Endometrial microvascular endothelial cells (primary cell): Measurements from ENCODE around the gene TSPAN5. TPM values are rescaled to one million over a fixed set of nuclear protein-coding genes. Genes with fewer than 3 reads are reported as not detected.
"Not testable (repeated sequence)": the region's sequence is repeated elsewhere in the genome, so short reads cannot be mapped to it uniquely, and the experiment has no call there.

Source experiments
- in situ Hi-C: cut with HindIII; loops from 2 replicates; pipeline ENCODE4 v1.10.0; 2017; ENCODE audit warnings: low sequenced_read_pairs, low pct_unique_long_range_greater_than_20kb; ENCODE audit errors: inconsistent ontology term
- total RNA-seq: library from RNA; depleted of rRNA; stranded (reverse); fragments of >200 nt; gene quantifications from one replicate; pipeline ENCODE4 v1.2.3, GENCODE V29; 2015; ENCODE audit errors: inconsistent ontology term

TSPAN5 gene
- total RNA-seq, 1 donor from 2014 or later: 40.5 TPM

DNA sequence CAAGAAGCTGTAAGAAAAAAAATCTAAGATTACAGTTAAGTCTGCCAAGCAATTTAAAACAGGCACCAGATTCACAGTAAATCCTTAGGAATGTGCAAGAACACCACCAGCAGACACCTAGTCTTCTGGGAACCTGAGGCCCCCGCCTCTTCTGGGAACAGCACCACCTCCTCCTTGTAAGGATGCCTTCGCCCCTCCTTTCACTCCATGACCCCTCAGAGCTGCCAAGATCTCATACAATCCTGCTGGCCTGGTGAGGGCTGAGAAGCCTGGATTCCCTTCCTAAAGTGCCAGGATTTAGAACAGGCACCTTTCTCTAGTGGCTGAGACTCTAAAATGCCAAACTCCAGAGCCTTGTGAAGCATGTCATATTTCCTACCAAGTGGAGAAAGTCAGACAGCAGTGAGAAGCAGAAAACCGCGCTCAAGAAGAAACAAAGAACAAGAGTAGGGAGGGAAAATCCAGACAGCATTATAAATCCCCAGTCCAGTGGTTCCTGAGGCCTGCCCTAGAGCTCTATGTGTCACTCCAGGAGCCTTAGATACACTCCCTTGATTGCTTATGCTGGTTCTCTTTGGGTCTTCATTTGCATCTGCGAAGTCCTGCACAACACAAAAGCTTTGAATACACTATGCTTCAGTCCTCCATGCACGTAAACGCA is 166.4 kb downstream of the TSPAN5 start:
- in situ Hi-C loops: no loop called here

DNA sequence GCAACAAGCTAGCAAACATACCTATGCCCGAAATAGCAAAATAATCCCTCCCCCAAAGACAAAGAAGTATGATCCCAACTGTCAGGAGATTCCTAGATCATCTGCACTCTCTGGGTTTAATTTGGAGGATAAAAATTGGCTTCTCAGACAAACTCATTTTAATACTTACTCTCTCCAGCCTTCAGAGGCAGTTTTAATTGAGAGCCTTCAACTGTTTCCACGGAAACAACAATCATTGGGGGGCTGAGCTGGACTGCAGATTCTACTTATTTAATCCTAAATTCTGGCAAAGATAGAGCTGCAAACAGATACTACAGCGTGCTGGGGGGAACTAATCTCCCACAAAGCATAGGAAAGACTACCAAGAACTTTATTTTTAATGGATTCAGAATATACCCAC is 168.2 kb downstream of the TSPAN5 start:
- in situ Hi-C loops: no loop called here

DNA sequence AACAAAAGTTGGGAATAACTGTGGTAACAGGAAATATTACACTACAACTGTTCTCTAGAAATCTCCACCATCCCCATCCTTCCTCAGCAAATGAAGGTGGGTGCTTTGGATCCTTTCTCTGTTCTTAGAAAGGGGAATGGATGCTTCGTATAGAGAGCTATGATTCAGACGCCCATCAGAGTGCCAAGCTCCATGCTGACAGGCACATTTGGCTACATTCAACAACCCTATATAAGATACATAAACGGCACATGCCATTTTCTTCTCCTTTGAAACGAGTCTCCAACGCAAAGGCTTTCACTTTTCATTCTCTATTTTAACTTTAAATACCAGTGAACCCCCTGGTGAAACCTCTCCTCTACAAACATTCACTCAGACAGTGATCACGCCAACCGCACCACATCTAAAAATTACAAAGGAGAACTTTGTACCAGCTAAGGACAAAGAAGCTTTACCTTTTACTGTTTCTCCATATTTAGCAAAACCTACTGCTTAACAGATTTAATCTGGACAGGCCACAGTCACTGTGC is 172.5 kb downstream of the TSPAN5 start:
- in situ Hi-C loops: no loop called here

DNA sequence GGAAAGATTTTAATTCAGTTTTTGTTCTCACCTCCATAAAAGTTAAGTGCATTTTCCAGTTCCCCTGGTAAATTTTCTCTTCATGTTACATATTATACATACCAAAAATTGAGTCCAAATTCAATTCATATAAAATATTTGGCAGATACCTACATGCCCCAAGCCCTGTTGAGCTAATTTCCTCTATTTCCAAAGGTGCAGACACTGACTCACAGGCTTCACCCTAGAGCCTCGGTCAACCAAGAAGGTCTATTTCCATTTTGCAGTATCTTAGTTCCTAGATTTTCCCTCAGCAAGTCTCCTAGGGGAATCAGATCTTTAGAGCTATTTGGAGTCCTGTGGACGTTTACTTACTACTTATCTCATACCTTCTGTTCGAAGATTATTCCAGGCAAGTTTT is 174.4 kb downstream of the TSPAN5 start:
- in situ Hi-C loops: no loop called here

DNA sequence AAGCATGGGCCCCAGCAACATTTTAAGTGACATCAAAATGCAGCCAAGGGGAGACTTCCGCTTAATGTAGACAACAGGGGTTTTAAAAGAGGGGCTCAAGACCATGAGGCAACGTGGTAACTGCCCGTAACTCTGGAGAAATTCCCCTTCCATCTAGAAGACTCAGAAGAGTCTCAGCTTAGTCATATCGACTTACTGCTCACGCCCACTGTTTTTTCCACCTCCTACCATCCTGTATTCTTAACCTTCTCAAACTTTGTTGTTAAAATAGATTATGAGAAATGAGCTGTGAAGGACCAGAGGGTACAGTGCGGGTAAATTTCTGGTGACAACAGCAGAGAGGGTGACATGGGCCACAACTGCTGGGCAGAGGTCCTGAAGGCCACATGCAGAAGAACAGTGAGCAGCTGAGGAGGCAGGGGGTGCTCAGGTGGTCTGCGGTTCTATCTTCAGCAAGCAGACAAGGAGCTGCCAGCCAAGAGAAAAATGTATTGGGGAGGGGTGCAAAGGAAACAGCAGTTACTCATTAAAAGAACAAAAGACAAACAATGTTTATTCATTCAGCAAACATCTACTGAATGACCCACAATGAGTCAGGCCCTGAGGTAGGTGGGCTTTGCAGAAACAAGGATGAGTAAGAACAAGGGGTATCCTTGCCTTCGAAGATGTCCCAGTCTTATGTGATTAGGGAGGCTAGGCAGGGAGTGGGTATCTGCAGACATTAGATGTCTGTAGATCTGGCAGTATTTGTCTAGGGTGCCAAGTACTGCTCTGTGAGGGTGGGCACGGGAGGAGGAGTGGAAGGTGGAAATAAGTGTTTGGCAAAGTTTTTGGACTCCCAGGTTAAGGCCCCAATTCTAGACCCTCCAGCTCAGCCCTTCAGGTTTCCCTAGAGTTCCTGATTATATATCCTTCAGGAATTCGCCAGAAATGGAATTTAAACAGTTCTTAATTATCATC is 175.3 kb downstream of the TSPAN5 start:
- in situ Hi-C loops: no loop called here

DNA sequence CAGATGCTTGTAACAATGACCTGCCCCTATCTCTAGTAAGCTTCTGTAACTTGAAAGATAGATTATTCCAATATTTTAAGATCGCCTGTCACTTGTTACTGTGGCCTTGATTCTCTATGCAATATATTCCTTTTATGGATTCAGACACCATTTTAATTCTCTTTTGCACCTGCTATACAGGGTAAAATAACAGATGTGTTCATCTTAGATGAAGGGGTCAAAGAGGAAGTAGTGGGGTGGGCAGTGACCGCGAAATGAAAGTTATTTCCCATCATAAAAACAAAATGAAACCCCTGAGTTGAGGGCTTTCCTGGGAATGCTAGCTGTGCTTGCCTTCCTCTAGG is 175.9 kb downstream of the TSPAN5 start:
- in situ Hi-C loops: no loop called here

DNA sequence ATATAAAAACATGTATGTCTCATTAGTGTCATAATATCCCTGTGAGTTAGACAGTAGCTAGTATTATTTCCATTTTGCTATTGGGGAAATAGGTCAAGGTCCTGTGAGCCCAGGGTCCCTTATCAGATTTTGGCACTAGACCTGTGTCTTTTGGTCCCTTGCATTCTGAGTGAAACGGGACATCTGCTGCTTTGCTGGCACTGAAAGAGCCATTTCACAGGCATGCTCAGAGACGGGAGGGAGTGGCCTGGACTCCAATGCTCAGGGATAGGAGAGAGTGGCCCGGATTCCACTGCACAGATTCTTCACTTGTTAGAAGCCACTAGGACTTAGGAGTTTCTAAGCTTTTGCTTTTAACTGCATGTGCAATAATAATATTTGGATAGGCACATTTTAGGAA is 177.2 kb downstream of the TSPAN5 start:
- in situ Hi-C loops: no loop called here

DNA sequence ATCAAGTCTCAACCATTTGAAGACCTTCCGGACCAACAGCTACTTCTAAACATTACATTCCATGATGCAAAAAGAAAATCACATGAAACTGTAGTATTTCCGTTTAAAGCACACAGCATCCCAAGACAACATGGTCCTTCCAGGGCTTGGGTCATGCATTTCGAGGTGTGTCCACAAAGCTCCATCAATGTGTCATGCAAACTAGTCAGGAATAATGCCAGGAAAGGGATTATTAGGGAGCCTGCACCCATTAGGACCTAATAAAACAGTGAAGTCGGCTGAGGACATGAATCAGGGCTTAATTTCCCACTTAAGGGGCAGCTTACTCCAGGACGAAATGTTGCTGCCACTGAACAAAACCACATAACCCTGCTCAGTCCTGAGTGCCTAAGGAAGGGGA is 177.9 kb downstream of the TSPAN5 start:
- in situ Hi-C loops: no loop called here

DNA sequence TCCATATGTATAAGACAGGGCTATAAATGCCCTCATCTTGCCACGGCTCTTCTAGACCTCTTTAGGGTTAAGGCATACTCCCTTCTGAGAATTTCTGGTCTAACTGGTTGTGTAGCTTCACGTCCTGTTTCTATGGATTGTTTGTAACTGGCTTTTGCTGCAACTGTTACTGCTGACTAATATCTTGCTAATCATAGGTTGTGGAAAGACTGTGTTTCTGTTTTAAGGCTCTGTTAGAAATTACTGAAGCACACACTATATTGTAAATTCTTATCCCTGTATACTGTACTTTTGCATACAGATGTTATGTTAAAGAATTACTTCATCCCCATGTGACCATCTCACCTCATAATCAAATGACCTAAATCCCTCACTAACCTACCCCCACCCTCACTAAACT is 178.8 kb downstream of the TSPAN5 start:
- in situ Hi-C loops: not testable (repeated sequence)

DNA sequence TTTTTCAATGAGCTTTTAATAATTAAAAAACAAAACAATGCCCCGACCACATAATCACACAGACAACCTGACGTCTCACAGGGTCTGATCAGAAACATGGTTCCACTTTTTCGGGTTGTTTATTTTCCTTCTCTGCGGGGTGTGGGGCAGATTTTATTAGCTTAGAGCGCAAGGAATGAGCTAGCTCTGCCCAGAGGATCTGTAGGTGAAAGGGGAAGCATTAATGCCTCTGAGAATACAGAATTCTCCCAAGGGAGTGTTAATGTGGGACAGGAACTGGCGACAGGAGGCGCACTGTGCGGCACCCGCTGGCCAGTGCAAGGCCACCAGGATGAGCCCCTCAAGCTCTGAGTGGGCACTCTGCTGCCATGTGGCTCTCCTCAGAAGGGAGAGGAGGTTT is 181.5 kb downstream of the TSPAN5 start:
- in situ Hi-C loops: no loop called here

DNA sequence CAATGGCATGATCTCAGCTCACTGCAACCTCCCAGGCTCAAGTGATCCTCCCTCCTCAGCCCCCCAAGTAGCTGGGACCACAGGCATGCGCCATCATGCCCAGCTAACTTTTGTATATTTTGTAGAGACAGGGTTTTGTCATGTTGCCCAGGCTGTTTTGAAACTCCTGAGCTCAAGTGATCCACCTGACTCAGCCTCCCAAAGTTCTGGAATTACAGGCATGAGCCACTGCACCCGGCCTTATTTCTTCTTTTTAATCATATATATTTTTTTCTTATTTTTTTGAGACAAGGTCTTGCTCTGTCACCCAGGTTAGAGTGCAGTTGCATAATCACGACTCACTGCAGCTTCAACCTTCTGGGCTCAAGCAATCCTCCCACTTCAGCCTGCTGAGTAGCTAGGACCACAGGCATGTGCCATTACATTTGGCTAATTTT is 184.0 kb downstream of the TSPAN5 start:
- in situ Hi-C loops: no loop called here

DNA sequence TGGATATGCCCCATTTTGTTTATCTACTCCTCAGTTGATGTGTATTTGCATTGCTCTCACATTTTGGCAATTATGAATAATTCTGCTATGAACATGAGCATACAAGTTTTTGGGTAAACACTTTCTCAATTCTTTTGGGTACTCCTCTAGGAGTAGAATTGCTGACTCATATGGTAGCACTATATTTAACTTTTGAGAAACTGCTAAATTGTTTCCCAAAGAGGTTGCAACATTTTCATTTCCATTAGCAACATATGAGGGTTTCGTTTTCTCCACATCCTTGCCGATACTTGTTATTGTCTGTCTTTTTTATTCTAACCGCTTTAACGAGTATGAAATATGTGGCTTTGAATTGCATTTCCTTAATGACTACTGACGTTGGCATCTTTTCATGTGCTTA is 185.4 kb downstream of the TSPAN5 start:
- in situ Hi-C loops: no loop called here

DNA sequence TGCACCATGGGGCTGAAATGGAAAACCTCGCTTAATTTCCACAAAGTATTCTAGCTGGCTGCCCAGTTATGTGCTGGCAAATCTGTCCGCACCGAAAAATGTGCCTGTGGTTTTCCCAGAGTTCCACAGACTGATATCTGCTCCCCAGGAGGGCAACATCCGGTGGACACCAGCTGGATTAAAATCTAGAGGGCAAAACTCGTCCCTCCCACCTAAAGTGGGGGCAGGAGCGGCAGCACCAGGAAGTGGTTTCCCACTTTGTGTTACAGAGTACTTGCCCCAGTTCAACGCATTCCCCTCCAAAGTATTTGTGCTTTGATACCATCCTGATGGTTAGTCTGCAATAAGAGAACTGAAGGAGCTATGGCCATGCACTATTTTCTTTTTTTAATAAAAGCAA is 187.6 kb downstream of the TSPAN5 start:
- in situ Hi-C loops: no loop called here

DNA sequence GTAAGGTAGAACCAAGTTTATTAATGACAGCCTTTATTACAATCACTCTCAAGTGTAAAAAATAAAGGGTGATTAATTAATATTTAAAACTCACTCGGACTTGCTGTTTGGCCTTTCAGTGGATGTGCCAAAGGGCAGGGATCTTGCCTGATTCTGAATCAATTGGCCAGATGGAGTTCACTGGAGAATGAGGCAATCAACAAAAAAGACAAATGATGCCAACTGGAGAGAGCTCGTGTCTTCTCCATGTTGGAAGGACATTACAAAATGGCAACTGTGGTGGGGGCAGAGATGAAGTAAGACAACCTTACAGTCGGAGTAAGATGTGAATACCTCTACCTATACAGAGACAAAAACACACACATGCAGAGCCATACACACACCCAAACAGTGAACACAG is 188.0 kb downstream of the TSPAN5 start:
- in situ Hi-C loops: no loop called here

DNA sequence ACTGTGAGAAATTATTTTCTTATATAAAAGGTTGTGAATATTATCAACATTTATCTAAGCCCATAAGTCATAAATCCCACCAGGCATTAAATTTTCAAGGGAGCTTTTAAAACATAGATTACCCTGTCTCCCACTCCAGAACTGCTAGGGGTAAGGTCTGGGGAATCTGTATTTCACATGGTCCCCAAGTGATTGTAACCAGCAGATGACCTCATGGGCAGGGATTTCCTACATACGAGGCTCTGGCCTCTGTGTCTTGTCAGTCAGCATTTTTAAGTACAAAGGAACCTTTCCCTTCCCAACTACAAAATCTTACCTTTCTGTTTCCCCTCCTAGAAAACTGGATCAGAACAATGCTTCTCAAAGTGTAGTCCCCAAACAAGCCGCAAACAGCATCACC is 188.6 kb downstream of the TSPAN5 start:
- in situ Hi-C loops: no loop called here

DNA sequence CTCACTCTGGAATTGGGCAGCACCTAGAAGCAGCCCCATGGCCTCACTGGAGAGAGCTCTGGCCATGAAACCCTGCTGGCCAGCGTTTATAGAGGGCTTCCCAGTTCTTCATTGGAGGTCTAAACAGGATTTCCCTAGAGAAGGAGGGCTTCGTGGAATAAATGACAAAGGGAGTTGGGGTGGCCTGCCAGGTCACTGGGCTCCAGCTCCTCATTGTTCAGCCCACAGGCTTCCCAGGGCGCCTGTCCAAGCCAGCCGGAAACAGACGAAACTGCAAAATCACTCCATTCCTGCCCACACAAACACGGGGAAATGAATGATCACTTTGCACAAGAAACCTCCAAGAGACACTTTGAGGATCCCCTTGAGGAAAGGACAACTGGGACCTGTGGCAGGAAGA is 189.7 kb downstream of the TSPAN5 start:
- in situ Hi-C loops: no loop called here

DNA sequence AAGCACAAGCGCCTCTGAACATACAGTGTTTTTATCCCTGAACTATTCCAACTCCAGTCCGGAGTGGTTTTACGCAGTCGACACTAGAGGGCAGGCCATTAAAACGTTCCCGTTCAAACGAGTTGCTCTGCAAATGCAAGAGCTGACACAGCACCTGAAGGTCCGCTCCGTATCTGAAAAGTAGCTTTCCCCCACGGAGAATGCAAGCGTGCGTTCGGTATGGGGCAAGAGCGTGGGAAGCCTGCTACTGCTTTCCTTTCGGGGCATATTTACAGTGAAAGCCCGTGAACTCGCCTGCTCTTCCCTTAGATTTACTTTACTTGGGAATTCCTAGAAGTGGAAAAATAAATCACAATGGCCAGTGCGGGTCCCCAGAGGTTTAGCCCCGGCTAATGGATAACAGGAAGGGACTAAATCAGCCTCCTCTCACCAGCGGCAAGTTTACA is 190.8 kb downstream of the TSPAN5 start:
- in situ Hi-C loops: no loop called here

DNA sequence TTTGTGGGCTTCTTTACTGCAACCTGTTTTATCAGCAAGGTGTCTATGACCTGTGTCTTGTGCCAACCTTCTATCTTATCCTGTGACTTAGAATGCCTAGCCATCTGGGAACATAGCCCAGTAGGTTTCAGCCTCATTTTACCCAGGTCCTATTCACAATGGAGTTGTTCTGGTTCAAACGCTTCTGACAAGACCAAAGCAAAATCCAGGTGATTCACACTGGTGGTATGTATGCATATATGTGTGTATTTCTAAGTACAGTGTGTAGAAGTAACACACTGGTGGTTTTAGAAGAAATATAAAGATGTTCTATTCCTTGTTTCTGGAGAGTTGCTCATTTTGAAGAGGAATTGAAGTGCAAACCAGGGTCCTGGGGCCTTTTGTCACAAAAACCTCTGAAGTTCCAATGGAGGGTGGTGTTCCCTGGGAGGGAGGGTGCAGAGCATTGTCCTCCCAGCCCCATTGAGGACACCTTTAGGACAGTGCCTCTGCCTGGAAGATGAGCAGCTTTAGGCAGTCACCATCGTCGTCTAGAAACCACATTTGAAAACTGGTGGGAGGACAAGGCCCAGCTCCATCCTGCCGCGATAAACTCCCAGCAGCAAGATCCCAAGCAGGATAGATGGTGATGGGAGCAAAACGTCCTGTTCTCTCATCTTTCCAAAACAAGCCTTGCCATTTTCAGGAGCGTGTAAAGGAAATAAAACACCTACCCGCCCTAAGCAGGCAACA is 191.4 kb downstream of the TSPAN5 start:
- in situ Hi-C loops: no loop called here

DNA sequence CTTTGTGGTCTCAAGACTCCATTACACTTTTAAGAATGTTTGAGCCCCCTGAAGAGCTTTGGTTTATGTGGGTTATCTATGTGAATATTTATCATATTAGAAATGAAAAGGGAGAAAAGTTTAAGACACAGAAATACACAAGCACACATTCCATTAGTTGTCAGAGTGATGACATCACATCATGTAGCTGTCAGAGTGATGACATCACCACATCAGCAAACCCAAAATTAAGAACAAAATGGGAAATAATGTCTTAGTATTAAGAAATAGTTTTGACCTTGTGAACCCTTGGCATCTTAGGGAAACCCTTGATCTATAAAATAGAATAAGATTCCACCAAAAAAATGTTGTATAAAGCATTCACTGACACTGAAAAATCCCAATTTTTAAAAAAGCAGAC is 195.9 kb downstream of the TSPAN5 start:
- in situ Hi-C loops: no loop called here
